ENCODE results near the gene PI4KB. TPM values are rescaled to one million over a fixed set of nuclear protein-coding genes. Genes with fewer than 3 reads are reported as not detected.
A peak's percentile ranks its signal among the peaks of the same experiment; 100 is the strongest.

Gene PI4KB
- total RNA-seq, 1 donor from 2014 or later = 30.3 TPM

DNA sequence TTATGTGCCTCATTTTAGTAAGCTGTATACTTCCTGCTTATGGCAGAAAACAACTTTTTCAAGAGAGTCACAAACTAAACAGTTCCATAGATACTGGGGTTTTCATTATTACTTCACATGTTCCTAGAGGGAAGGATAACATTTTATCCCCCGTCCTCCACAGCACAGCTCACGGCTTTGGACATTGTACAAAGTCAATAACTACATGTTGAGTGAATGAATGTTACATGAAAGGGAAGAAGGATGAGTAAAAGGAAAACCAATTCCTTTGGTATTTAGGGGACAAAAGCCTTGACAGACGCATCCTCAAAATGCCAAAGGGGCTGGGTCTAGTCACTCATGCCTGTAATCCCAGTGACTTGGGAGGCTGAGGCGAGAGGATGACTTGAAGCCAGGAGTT is 14.8 kb downstream of the PI4KB start:
- Histone ChIP-seq H3K36me3 (ENCODE audit: control insufficient read depth in 3 of 3, insufficient read depth in 3 of 3, low read length in 3 of 3) (peaks cover 35 to 54% (median 35%) of the 10 kb centered on the region in 3 donors), H3K4me1 (ENCODE audit: control insufficient read depth in 3 of 3, insufficient read depth in 3 of 3, low read length in 3 of 3) (peaks cover 54 to 57% (median 56%) of the 10 kb centered on the region in 3 donors), H3K9ac (ENCODE audit: low read depth in 1 of 3, low read length in 3 of 3) (peak overlapping the region in 1 of 3 donors; percentile 61), H3K4me3 (ENCODE audit: low read length in 3 of 3) (no peak overlapping the region), H3K9me3 (ENCODE audit: control insufficient read depth in 3 of 3, low read length in 3 of 3) (no peaks in the 10 kb centered on the region), H3K27ac (ENCODE audit: low read depth, low read length) (peak overlapping the region; percentile 90), H3K27me3 (ENCODE audit: control insufficient read depth in 3 of 3, insufficient read depth in 3 of 3, low read length in 3 of 3) (no peaks in the 10 kb centered on the region)

DNA sequence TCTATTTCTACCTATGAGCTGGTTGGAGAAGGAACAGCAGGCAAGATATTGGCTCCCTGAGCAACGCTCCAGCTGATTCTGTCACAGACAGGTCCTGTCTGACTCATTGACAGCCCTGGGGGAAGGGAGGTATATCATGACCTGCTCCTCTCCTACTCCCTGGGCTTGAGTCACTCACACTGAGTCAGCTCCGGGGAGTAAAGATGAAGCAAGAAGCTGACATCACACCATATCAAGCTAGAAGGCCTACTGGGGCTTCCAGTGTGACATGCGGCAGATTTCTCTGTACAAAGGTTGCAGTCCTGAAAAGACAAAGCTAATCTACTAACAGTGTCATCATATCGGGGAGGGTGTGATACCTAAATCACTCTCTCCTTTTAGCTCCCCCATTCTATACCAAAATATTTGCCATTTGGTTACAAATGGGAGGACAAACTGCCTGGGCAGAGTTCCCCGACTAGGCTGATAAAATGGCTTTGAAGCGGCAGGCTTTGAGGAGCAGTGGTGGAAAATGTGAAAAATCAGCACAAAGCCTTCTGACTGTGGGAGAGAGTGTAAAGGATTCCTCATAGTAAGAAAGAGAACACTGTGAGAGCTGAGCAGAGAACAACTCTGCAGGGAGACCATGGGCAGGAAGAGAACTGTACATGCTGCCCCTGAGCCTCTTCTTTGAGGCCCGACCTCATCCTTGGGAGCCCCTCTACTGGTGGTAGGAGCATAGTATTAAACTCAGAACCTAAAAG is 15.5 kb downstream of the PI4KB start:
- H3K36me3 ChIP-seq (ENCODE audit: control insufficient read depth in 3 of 3, insufficient read depth in 3 of 3, low read length in 3 of 3) = peaks cover 37 to 56% (median 40%) of the 10 kb centered on the region in 3 donors
- no peaks in the 10 kb centered on the region for H3K9me3 ChIP-seq (ENCODE audit: control insufficient read depth in 3 of 3, low read length in 3 of 3)
- H3K27me3 ChIP-seq (ENCODE audit: control insufficient read depth in 3 of 3, insufficient read depth in 3 of 3, low read length in 3 of 3) = no peaks in the 10 kb centered on the region
- H3K4me3 ChIP-seq (ENCODE audit: low read length in 3 of 3) = peak overlapping the region in 1 of 3 donors; percentile 0
- peak overlapping the region; percentile 60 to 63 (median 61) for H3K9ac ChIP-seq (ENCODE audit: low read depth in 1 of 3, low read length in 3 of 3)
- peaks cover 54 to 57% (median 56%) of the 10 kb centered on the region in 3 donors for H3K4me1 ChIP-seq (ENCODE audit: control insufficient read depth in 3 of 3, insufficient read depth in 3 of 3, low read length in 3 of 3)
- H3K27ac ChIP-seq (ENCODE audit: low read depth, low read length) = peak overlapping the region; percentile 90

GRCh38 chr1:151311011-151311410 is 16.2 kb downstream of the PI4KB start:
- Histone ChIP-seq H3K4me3 (ENCODE audit: low read length in 3 of 3) (peak overlapping the region in 1 of 3 donors; percentile 30), H3K9me3 (ENCODE audit: control insufficient read depth in 3 of 3, low read length in 3 of 3) (no peaks in the 10 kb centered on the region), H3K4me1 (ENCODE audit: control insufficient read depth in 3 of 3, insufficient read depth in 3 of 3, low read length in 3 of 3) (peaks cover 54 to 57% (median 56%) of the 10 kb centered on the region in 3 donors), H3K36me3 (ENCODE audit: control insufficient read depth in 3 of 3, insufficient read depth in 3 of 3, low read length in 3 of 3) (peaks cover 38 to 55% (median 41%) of the 10 kb centered on the region in 3 donors), H3K27me3 (ENCODE audit: control insufficient read depth in 3 of 3, insufficient read depth in 3 of 3, low read length in 3 of 3) (no peaks in the 10 kb centered on the region), H3K9ac (ENCODE audit: low read depth in 1 of 3, low read length in 3 of 3) (peak overlapping the region in 1 of 3 donors; percentile 40), H3K27ac (ENCODE audit: low read depth, low read length) (peak overlapping the region; percentile 90)

GRCh38 chr1:151309811-151310323 is 17.3 kb downstream of the PI4KB start:
- Histone ChIP-seq H3K27ac (ENCODE audit: low read depth, low read length) (peak overlapping the region; percentile 90), H3K9ac (ENCODE audit: low read depth in 1 of 3, low read length in 3 of 3) (peak overlapping the region; percentile 5 to 58 (median 44)), H3K4me1 (ENCODE audit: control insufficient read depth in 3 of 3, insufficient read depth in 3 of 3, low read length in 3 of 3) (peaks cover 52 to 57% (median 54%) of the 10 kb centered on the region in 3 donors), H3K4me3 (ENCODE audit: low read length in 3 of 3) (no peak overlapping the region), H3K27me3 (ENCODE audit: control insufficient read depth in 3 of 3, insufficient read depth in 3 of 3, low read length in 3 of 3) (no peaks in the 10 kb centered on the region), H3K9me3 (ENCODE audit: control insufficient read depth in 3 of 3, low read length in 3 of 3) (no peaks in the 10 kb centered on the region), H3K36me3 (ENCODE audit: control insufficient read depth in 3 of 3, insufficient read depth in 3 of 3, low read length in 3 of 3) (peaks cover 40 to 56% (median 42%) of the 10 kb centered on the region in 3 donors)

DNA sequence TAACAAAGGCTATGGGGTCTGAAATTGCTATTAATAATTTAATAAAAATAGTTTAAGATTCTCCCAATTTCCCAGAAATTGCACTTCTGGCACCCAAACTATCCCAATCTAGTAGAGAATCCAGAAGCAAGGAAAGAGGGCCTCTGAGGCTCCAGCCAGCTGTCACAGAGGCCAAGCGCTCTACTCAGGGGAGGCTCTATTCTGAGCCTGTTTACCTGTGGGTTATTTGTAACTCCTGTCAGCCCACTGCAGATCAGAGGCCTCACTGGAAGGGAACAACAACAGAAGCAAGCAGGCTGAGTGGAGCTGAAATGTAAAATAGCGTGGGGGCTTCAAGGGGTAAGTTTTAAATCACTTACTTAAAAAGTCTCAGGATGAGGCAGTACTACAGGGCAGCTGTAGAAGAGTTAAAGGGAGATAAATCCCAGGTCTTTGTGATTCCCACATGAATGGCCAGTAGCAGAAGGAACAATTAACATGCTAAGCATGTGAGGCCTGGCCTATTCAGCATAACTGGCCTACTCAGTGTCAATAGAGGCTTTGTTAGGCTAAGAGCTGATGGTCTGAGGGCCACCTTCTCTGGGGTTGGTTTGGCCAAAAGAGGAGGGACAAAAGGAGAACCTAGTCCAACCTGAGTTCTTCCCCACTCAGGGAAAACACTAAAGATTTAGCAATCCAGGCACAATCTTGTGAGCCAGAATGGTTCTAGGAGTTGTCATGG is 32.3 kb downstream of the PI4KB start:
- no peaks in the 10 kb centered on the region for H3K27me3 ChIP-seq (ENCODE audit: control insufficient read depth in 3 of 3, insufficient read depth in 3 of 3, low read length in 3 of 3)
- no peak overlapping the region for H3K4me3 ChIP-seq (ENCODE audit: low read length in 3 of 3)
- H3K9me3 ChIP-seq (ENCODE audit: control insufficient read depth in 3 of 3, low read length in 3 of 3) = no peaks in the 10 kb centered on the region
- no peak overlapping the region for H3K27ac ChIP-seq (ENCODE audit: low read depth, low read length)
- no peak overlapping the region for H3K9ac ChIP-seq (ENCODE audit: low read depth in 1 of 3, low read length in 3 of 3)
- peaks cover 0 to 2% (median 0%) of the 10 kb centered on the region in 3 donors for H3K4me1 ChIP-seq (ENCODE audit: control insufficient read depth in 3 of 3, insufficient read depth in 3 of 3, low read length in 3 of 3)
- H3K36me3 ChIP-seq (ENCODE audit: control insufficient read depth in 3 of 3, insufficient read depth in 3 of 3, low read length in 3 of 3) = peaks cover 82 to 86% (median 85%) of the 10 kb centered on the region in 3 donors

- Histone ChIP-seq H3K36me3 (ENCODE audit: control insufficient read depth in 3 of 3, insufficient read depth in 3 of 3, low read length in 3 of 3) (peaks cover 82 to 85% (median 83%) of the 10 kb centered on the region in 3 donors), H3K9ac (ENCODE audit: low read depth in 1 of 3, low read length in 3 of 3) (no peak overlapping the region), H3K4me1 (ENCODE audit: control insufficient read depth in 3 of 3, insufficient read depth in 3 of 3, low read length in 3 of 3) (peaks cover 0 to 2% (median 0%) of the 10 kb centered on the region in 3 donors), H3K4me3 (ENCODE audit: low read length in 3 of 3) (no peak overlapping the region), H3K9me3 (ENCODE audit: control insufficient read depth in 3 of 3, low read length in 3 of 3) (no peaks in the 10 kb centered on the region), H3K27me3 (ENCODE audit: control insufficient read depth in 3 of 3, insufficient read depth in 3 of 3, low read length in 3 of 3) (no peaks in the 10 kb centered on the region), H3K27ac (ENCODE audit: low read depth, low read length) (no peak overlapping the region)
These were observed 34.1 kb downstream of the PI4KB start for GRCh38 chr1:151293093-151293492.

DNA sequence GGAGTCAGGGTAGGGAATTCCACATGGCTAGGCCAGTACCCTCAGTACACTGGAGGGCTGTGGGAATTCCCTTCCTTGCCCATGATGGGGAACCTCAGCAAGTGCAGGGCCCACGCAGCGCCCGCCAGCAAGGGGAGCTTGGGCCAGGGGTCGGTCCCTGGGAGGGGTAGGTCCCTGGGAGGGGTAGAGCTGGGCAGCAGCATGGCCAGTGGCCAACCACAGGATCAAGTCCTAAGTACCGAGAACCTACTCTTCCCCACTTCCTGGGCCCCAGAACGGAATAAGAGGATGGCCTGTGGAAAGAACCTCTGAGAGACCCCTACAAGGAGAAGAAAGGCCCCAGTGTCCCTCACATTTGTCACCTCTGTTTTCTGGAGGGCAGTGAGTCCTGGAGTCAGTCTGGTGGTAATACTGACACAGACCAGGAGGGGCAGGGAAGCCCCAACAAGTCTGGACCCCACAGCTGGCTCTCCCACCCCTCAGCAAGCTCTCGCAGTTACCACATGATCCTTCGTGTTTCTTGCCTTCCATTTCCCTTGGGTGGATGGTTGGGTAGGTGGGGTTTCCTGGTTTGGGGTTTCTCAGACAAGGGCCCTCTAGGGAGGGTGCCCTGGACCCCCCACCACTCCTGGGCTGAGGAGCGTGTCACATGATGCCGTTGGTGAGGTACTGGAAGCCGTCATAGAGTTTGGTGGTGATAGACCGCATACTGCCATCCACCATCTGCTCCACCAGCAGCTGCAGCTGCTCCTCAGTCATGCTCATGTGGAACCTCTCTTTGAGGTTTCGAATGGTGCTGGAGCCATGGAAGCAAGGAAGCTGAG is 34.8 kb downstream of the PI4KB start:
- Histone ChIP-seq H3K36me3 (ENCODE audit: control insufficient read depth in 3 of 3, insufficient read depth in 3 of 3, low read length in 3 of 3) (peaks cover 83 to 86% (median 83%) of the 10 kb centered on the region in 3 donors), H3K4me3 (ENCODE audit: low read length in 3 of 3) (no peak overlapping the region), H3K9me3 (ENCODE audit: control insufficient read depth in 3 of 3, low read length in 3 of 3) (no peaks in the 10 kb centered on the region), H3K9ac (ENCODE audit: low read depth in 1 of 3, low read length in 3 of 3) (no peak overlapping the region), H3K4me1 (ENCODE audit: control insufficient read depth in 3 of 3, insufficient read depth in 3 of 3, low read length in 3 of 3) (peaks cover 0 to 2% (median 0%) of the 10 kb centered on the region in 3 donors), H3K27me3 (ENCODE audit: control insufficient read depth in 3 of 3, insufficient read depth in 3 of 3, low read length in 3 of 3) (no peaks in the 10 kb centered on the region), H3K27ac (ENCODE audit: low read depth, low read length) (no peak overlapping the region)

DNA sequence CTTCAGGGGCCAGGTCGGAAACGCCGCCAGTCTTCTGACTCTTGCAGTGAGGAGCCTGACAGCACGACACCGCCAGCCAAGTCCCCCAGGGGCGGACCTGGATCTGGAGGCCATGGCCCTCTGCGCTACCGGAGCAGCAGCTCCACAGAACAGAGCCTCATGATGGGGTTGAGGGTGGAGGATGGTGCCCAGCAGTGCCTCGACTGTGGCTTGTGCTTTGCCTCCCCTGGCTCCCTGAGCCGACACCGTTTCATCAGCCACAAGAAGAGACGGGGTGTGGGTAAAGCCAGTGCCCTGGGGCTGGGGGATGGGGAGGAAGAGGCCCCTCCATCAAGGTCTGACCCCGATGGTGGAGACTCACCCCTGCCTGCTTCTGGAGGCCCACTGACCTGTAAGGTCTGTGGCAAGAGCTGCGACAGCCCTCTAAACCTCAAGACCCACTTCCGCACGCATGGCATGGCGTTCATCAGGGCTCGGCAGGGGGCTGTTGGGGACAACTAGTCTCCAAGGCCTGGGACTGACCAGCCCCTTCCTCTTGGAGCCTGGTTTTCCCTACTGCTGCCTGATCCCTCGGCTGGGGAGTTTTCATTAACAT is 36.4 kb downstream of the PI4KB start:
- Histone ChIP-seq H3K27me3 (ENCODE audit: control insufficient read depth in 3 of 3, insufficient read depth in 3 of 3, low read length in 3 of 3) (no peaks in the 10 kb centered on the region), H3K4me1 (ENCODE audit: control insufficient read depth in 3 of 3, insufficient read depth in 3 of 3, low read length in 3 of 3) (peaks cover 0 to 2% (median 0%) of the 10 kb centered on the region in 3 donors), H3K27ac (ENCODE audit: low read depth, low read length) (no peak overlapping the region), H3K36me3 (ENCODE audit: control insufficient read depth in 3 of 3, insufficient read depth in 3 of 3, low read length in 3 of 3) (peaks cover 85 to 91% (median 90%) of the 10 kb centered on the region in 3 donors), H3K9ac (ENCODE audit: low read depth in 1 of 3, low read length in 3 of 3) (no peak overlapping the region), H3K4me3 (ENCODE audit: low read length in 3 of 3) (no peak overlapping the region), H3K9me3 (ENCODE audit: control insufficient read depth in 3 of 3, low read length in 3 of 3) (no peaks in the 10 kb centered on the region)

DNA sequence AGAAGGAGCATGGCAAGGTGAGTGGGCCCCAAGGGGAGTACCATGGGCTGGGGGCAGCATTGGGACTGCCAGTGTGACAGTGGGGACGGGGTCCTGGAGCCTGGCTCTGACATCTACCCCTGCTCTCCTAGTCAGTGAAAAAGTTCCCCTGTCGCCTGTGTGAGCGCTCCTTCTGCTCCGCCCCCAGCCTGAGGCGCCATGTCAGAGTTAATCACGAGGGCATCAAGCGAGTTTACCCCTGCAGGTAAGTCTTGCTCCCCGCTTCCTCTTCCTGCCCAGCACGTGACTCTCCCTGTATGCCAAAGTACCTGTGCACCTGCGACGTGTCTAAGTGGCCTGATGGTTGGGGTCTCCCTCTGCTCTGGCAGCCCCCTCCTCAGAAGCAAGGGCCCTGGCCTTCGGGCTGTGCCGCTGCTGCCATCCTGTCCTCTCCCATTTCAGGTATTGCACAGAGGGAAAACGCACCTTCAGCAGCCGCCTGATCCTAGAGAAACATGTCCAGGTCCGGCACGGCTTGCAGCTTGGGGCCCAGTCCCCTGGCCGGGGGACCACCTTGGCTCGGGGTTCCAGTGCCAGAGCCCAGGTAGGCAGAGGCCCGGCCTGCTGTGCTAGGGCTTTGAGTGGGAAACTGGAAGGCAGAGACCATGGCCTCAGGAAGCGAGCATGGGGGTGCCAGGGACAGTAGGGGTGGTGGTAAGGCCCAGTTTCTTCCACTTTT is 37.1 kb downstream of the PI4KB start:
- no peaks in the 10 kb centered on the region for H3K9me3 ChIP-seq (ENCODE audit: control insufficient read depth in 3 of 3, low read length in 3 of 3)
- no peaks in the 10 kb centered on the region for H3K27me3 ChIP-seq (ENCODE audit: control insufficient read depth in 3 of 3, insufficient read depth in 3 of 3, low read length in 3 of 3)
- H3K4me3 ChIP-seq (ENCODE audit: low read length in 3 of 3) = no peak overlapping the region
- H3K27ac ChIP-seq (ENCODE audit: low read depth, low read length) = no peak overlapping the region
- H3K4me1 ChIP-seq (ENCODE audit: control insufficient read depth in 3 of 3, insufficient read depth in 3 of 3, low read length in 3 of 3) = peaks cover 0 to 2% (median 0%) of the 10 kb centered on the region in 3 donors
- H3K9ac ChIP-seq (ENCODE audit: low read depth in 1 of 3, low read length in 3 of 3) = no peak overlapping the region
- peaks cover 78 to 86% (median 84%) of the 10 kb centered on the region in 3 donors for H3K36me3 ChIP-seq (ENCODE audit: control insufficient read depth in 3 of 3, insufficient read depth in 3 of 3, low read length in 3 of 3)
